HEK293T (cell line): ENCODE results near the gene NPR3.

Source experiments
- BHLHE40 ChIP-seq: fragments of 450-650 bp; IDR thresholded peaks from 2 replicates; pipeline ENCODE4 v1.6.1; 2016; ENCODE audit warnings: mild to moderate bottlenecking, moderate library complexity, borderline replicate concordance
- FOXA1 ChIP-seq: fragments of 450-650 bp; IDR thresholded peaks from 2 replicates; pipeline ENCODE4 v1.6.1; 2016; ENCODE audit warnings: mild to moderate bottlenecking
- SP1 ChIP-seq: fragments of 450-650 bp; IDR thresholded peaks from 2 replicates; pipeline ENCODE4 v1.6.1; 2017

DNA sequence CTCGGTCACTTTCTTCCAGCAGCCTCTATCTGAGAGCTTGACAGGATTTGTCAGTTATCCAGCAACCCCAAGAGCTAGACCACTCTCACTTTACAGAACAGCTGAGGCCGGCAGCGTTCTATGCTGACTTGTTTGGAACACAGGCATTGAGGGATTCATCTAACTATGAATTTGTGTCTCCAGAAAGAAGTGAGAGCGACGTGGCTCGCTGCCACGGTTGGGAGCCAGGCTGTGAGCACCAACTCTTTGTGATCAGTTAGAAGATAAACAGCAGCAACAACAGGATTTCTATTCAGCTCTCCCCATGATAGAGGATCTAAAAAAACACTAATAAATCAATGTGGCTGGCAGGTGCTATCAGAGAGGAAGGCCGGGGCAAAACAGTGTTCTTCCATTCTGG, 58.6 kb downstream of the NPR3 start:
- TF ChIP-seq FOXA1 = no peak
- TF ChIP-seq SP1 = no peak
- TF ChIP-seq BHLHE40 = no peak
